Measurements from ENCODE around the gene ATF4. TPM values are rescaled to one million over a fixed set of nuclear protein-coding genes. Genes with fewer than 3 reads are reported as not detected.
A peak's percentile ranks its signal among the peaks of the same experiment; 100 is the strongest.

The ATF4 gene
- total and polyA plus RNA-seq, 2 donors (not counting 3 experiments of a cell fraction or from before 2014, with no cell fraction given): 312 to 668 TPM

DNA sequence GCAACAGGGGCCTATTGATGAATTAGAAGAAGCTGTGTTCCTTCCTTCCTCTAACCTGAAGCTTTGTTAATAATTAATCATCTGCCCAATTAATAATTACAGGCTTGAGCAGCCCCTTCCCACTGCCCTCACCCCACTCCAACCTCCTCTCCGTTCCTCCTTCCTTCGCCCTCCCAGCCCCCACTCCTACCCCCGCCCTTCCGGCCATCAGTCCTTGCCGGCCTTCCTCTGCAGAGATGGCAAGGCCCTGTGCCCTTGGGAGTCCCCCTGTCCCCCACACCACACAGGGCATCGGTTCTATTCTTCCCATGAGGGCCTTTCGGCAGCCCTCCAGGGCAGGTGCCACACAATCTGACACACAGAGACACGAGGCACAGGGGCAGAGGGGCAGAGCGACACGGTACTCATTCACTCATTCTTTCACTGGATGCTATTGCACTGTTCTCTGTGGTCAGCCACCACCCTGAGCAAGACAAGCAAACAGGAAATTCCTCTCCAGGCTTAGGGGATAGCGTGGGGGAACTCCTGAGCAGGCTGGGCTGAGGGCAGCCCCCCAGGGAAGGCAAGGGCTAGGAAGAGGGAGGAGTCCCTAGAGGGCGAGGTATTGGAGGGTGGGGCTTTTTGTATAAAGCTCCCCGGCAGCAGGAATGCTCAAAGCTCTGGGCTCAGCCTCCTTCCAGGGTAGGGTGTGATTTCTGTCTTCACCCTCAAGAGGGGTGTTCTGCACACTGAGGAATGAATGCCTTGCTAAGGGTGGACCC lies 48.8 kb upstream of the ATF4 start:
- Histone ChIP-seq H2AFZ (ENCODE audit: low read depth, low read length) (peak overlapping the region; percentile 20), H3K27me3 (ENCODE audit: control insufficient read depth in 2 of 2, insufficient read depth in 2 of 2, low read length in 2 of 2) (no peaks in the 10 kb centered on the region), H3K4me2 (ENCODE audit: insufficient read depth, low read length) (no peak overlapping the region), H3K36me3 (ENCODE audit: control insufficient read depth in 2 of 2, extremely low read depth in 1 of 2, insufficient read depth in 2 of 2, low read length in 2 of 2) (no peaks in the 10 kb centered on the region), H3K4me1 (ENCODE audit: control insufficient read depth, extremely low read depth, insufficient read depth, low read length) (peaks cover 3% of the 10 kb centered on the region), H3K79me2 (ENCODE audit: control insufficient read depth, insufficient read depth, low read length) (no peaks in the 10 kb centered on the region), H3K27ac (ENCODE audit: insufficient read depth, low read depth, low read length) (no peak overlapping the region), H3K9me3 (replicated peaks; ENCODE audit: control insufficient read depth, insufficient read depth, low read length) (no peaks in the 10 kb centered on the region), H3K4me3 (replicated peaks in 1 of 3; ENCODE audit: insufficient read depth in 1 of 3, low read depth in 1 of 3, low read length in 3 of 3) (no peak overlapping the region), H3K9ac (replicated peaks; ENCODE audit: extremely low read depth, insufficient read depth, low read length) (no peak overlapping the region), H3K9me1 (replicated peaks; ENCODE audit: control insufficient read depth, extremely low read depth, insufficient read depth, low read length) (no peaks in the 10 kb centered on the region), H4K20me1 (replicated peaks; ENCODE audit: control insufficient read depth, extremely low read depth, insufficient read depth, low read length) (no peaks in the 10 kb centered on the region)
- BruUV-seq (replicated peaks): no TSS peak
- TF ChIP-seq POLR2AphosphoS5 (IDR thresholded peaks at IDR 0.05; ENCODE audit: insufficient read depth, low read depth, low read length) (no peak), JUN (IDR thresholded peaks at IDR 0.05; ENCODE audit: borderline replicate concordance, insufficient read depth, insufficient read length, low read depth) (no peak)
- ChIA-PET POLR2A (no interaction called here), CTCF (interaction anchor here (0.8 kb wide), 2 partner anchors 43 to 57 kb away, joined by 3 read pairs; no protein-coding TSS in a partner anchor)
- intact Hi-C loops (cut with micrococcal nuclease) (no loop called here), dilution Hi-C loops (cut with MboI; ENCODE audit: extremely low pct_ligation_motif_present, low sequenced_read_pairs) (no loop called here)
- FAIRE-seq (peak; percentile 26), DNase-seq (ENCODE audit: low read depth, low spot score) (peak; percentile 8)

GRCh38 chr22:39472570-39473556 lies 47.5 kb upstream of the ATF4 start:
- H3K9me3 ChIP-seq (replicated peaks; ENCODE audit: control insufficient read depth, insufficient read depth, low read length): no peaks in the 10 kb centered on the region
- H3K9ac ChIP-seq (replicated peaks; ENCODE audit: extremely low read depth, insufficient read depth, low read length): no peak overlapping the region
- no peak for DNase-seq (ENCODE audit: low read depth, low spot score)
- no TSS peak for BruUV-seq (replicated peaks)
- FAIRE-seq: no peak
- no peaks in the 10 kb centered on the region for H3K79me2 ChIP-seq (ENCODE audit: control insufficient read depth, insufficient read depth, low read length)
- peaks cover 3% of the 10 kb centered on the region for H3K4me1 ChIP-seq (ENCODE audit: control insufficient read depth, extremely low read depth, insufficient read depth, low read length)
- no peaks in the 10 kb centered on the region for H4K20me1 ChIP-seq (replicated peaks; ENCODE audit: control insufficient read depth, extremely low read depth, insufficient read depth, low read length)
- ChIA-PET CTCF (interaction anchor here (0.7 kb wide), 1 partner anchor 88 kb away, joined by 3 read pairs; no protein-coding TSS in a partner anchor), POLR2A (no interaction called here)
- no peak for TF ChIP-seq POLR2A (IDR thresholded peaks at IDR 0.05; ENCODE audit: low read depth, low read length)
- TF ChIP-seq MYC (IDR thresholded peaks at IDR 0.05; ENCODE audit: low read depth, low read length): no peak
- no peak for TF ChIP-seq MAX (IDR thresholded peaks at IDR 0.05; ENCODE audit: insufficient read depth, insufficient read length)
- TF ChIP-seq POLR2AphosphoS5 (IDR thresholded peaks at IDR 0.05; ENCODE audit: insufficient read depth, low read depth, low read length): no peak
- intact Hi-C loops (cut with micrococcal nuclease) (no loop called here), dilution Hi-C loops (cut with MboI; ENCODE audit: extremely low pct_ligation_motif_present, low sequenced_read_pairs) (no loop called here)
- no peak overlapping the region for H3K4me3 ChIP-seq (replicated peaks in 1 of 3; ENCODE audit: insufficient read depth in 1 of 3, low read depth in 1 of 3, low read length in 3 of 3)
- no peak overlapping the region for H2AFZ ChIP-seq (ENCODE audit: low read depth, low read length)
- H3K4me2 ChIP-seq (ENCODE audit: insufficient read depth, low read length): no peak overlapping the region
- no peaks in the 10 kb centered on the region for H3K27me3 ChIP-seq (ENCODE audit: control insufficient read depth in 2 of 2, insufficient read depth in 2 of 2, low read length in 2 of 2)
- H3K9me1 ChIP-seq (replicated peaks; ENCODE audit: control insufficient read depth, extremely low read depth, insufficient read depth, low read length): no peaks in the 10 kb centered on the region
- H3K27ac ChIP-seq (ENCODE audit: insufficient read depth, low read depth, low read length): no peak overlapping the region
- H3K36me3 ChIP-seq (ENCODE audit: control insufficient read depth in 2 of 2, extremely low read depth in 1 of 2, insufficient read depth in 2 of 2, low read length in 2 of 2): no peaks in the 10 kb centered on the region
